Middle frontal gyrus (tissue), 1 donor: Measurements from ENCODE around the gene DOCK8.

Experiments used
- DNase-seq: peaks from one replicate; pipeline ENCODE4 v3.0.0-alpha.2; 2015; ENCODE audit warnings: low spot score; ENCODE audit errors: extremely low spot score

DOCK8 gene

GRCh38 chr9:266228-266627 lies 51.6 kb downstream of the DOCK8 start:
- DNase-seq = no peak

GRCh38 chr9:268616-269015 lies 54.0 kb downstream of the DOCK8 start:
- no peak for DNase-seq

DNA sequence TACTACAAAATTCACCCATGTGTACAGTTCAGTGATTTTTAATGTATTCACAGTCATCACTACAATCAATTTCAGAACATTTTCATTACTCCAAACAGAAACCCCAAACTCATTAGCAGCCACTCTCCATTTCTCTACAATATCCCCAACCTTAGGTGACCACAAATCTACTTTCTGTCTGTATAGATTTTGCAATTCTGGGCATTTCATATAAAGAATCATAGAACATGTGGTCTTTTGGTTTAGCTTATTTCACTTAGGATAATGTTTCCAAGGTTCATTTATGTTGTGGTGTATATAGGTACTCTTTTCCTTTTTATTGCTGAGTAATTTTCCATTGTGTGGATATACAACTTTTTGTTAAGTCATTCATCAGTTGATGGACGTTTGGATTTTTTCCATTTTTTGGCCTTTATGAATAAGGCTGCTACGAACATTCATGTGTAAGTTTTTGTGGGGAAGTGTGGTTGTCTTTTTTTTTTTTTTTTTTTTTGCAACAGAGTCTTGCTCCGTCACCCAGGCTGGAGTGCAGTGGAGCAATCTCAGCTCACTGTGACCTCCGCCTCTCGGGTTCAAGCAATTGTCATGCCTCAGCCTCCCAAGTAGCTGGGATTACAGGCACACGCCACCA lies 54.5 kb downstream of the DOCK8 start:
- DNase-seq = no peak

GRCh38 chr9:270657-271237 lies 56.1 kb downstream of the DOCK8 start:
- DNase-seq = no peak

- no peak for DNase-seq
Observed at GRCh38 chr9:272251-273213, 57.9 kb downstream of the DOCK8 start.

DNA sequence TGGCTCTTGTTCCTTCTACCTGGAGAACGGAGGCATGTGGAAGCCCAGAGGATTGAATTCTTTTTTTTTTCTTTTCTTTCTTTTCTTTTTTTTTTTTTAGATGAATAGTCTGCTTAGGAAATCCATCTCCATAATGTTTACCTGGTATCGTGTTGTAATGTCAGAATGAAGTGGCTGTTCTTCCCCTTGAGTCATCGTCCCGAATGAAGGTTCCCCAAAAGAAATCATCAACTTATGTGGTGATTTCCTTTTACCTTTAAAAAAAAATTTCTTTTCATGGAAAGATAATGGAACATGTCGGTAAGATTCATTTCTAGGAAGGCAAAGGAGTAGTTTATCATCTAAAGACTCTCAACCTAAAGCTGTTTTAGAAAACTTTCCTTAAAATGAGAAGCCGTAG lies 59.7 kb downstream of the DOCK8 start:
- DNase-seq = no peak

- no peak for DNase-seq
Observed at GRCh38 chr9:277601-278295, 63.1 kb downstream of the DOCK8 start.

GRCh38 chr9:278651-279050 lies 64.0 kb downstream of the DOCK8 start:
- no peak for DNase-seq

DNA sequence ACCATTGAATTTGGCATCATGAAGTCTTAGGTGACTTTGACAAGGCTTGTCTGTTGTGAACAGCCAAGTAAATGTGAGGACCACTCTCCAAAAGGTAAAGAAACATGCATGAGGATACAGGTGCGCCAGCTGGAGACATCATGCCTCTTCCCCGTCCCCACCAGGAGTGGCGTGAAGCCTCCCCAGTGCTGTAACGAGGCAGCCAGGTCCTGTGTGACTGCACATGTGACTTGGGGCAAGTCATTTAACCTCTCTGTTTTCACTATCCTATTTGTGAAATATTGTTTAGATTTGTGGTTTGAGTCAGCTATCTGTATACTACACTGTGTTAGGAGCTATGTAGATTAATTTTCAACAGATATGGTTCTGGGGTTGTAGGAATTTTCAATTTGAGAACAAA lies 65.0 kb downstream of the DOCK8 start:
- no peak for DNase-seq

GRCh38 chr9:281741-282645 lies 67.3 kb downstream of the DOCK8 start:
- no peak for DNase-seq

DNA sequence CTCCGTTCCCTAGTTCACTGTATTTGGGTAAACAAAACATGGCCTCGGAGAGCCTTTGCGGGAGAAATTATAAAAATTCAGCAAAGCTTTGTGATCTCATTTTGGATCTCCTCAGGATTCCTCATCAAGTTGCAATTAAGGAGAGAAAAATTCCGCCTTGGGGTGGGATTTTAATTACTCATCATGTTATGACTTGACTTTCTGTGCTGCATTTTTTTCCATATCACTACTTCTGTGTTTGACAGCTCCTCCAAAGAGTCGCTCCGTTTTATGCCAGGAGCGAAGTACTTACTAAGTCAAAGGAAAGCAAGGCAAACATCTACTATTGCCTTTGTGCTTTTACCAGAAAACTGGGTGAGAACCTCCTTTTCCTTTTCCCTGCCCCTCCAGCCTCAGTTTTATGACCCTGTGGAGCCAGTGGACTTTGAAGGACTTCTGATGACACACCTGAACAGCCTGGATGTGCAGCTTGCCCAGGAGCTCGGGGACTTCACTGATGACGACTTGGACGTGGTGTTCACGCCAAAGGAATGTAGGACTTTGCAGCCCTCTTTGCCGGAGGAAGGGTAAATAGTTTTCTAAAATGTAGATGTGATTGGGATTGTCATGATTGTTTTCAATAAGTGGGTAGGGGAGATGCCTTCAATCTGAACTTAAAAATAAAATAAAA lies 71.5 kb downstream of the DOCK8 start:
- DNase-seq = no peak

DNA sequence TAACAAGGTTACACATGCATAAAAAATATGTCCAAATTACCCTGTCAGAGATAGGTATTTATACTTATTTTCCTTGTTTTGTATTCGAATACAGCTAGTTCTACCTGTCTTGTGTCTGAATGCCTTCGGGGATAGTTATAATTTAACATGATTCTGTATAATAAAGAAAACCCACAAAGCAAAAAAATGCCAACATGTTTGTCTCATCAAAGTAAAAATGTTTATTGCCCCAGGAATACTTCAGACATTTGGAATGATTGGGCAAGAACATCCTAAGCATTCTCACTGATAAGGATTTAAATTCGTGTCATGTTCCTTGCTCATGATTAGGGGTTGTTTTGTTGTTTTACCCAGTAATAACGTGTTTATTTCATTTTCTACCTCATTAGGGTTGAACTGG lies 74.5 kb downstream of the DOCK8 start:
- DNase-seq = no peak

DNA sequence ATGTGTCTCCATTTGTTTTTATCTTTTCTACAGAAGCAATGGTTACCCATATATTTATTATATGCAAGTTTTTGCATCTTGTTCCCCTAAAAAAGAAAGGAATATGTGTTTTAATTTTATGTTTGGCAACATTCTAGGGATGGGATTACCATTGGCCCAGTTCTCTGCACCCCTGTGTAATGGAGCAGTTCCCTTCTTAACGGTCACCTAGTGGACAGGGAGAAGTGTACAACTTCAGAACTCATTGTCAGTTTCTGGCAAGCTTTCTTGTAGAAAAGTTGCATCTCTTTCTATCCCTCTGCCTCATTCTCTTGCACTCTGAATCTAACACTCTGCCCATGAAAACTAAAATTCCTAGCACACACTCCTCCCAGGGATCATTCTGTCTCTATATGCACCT lies 78.2 kb downstream of the DOCK8 start:
- no peak for DNase-seq

DNA sequence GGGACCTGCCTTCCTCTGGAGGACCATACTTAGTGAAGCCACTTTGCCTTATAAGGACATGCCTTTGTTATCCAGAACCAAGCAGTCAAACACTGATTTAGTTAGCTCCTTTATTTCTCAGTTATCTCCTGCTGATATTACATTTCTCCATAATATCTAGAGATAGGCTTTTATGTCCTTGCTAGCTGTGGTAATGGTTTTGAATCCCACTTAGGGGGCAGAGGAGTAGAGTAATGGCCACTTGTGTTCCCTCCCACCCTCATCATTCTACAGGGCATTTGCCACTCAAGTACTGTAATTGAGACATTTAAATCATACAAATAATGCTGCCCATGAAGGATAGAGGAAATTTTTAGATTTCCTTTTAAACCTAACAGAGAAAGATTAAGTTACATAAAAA lies 80.9 kb downstream of the DOCK8 start:
- no peak for DNase-seq

- DNase-seq = no peak
Observed at GRCh38 chr9:296411-296810, 81.7 kb downstream of the DOCK8 start.

DNA sequence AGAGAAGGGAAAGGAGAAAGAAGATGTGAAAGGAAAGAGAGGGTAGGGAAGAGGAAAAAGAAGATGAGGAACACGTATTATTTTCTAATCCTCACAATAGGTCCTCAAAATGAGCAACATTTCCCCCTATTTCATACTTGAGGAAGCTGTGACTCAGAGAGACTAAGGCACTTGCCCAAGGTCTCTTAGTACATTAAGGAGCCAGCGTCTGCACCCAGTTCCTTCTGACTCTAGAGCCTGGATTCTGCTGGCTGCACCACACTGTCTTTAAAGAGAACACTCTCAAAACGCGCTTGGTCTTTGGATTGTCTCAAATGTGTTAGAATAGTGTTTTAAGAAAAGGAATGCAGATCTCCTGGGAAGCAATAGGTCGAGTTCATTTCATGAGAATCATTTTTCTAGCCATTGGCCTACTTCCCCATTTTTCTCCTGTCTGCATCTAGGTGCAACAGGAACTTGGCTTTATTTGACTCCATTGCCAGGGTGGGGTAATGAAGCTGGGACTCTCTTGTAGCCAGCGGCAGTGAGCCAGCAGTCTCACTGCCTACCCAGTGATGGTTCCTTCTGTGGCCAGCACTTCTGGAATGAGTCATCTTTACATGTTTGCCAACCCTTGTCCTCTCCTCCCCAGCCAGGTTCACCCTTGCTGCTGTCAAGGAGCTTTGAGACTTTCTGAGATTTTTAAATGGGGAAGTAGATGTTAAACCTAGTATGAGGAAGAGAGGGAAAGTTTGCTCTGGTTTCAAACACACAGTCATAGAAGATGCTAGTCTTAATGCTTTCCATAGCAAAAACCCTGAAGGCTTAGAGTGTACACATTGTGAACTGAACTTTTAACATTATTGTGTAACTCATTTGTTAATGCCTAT lies 82.7 kb downstream of the DOCK8 start:
- DNase-seq = no peak

DNA sequence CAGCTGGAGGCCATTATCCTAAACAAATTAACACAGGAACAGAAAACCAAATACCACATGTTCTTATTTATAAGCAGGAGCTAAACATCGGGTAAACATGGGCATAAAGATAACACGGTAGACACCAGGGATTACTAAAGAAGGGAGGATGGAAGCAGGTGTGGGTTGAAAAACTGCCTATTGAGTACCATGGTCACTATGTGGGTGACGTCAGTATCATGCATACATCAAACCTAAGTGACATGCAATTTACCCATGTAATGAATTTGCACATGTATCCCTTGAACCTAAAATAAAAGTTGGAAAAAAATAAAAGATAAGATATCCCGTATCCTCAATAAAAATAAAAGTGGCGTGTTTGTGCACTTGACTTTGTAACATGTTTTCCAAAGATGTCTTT lies 88.8 kb downstream of the DOCK8 start:
- DNase-seq = no peak

DNA sequence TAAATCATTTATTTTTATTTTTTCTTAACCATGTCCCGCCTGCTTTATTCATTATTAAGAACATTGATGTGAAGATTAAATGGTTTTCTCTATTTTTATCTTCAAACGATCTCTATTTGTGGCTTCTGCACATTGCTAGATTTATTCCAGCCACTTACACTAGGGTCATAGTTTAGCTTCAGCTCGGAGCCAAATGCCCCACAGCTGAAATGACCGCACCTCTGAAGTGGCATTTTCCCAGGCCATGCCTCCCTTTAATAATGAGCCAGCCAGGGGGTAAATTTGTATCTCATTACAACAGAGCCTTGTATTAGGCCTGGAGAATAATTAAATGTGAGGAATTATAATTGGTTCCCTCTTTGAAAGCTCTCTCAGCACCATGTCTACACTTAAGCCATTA lies 89.4 kb downstream of the DOCK8 start:
- DNase-seq = no peak

- DNase-seq = no peak
Observed at GRCh38 chr9:304519-305185, 90.0 kb downstream of the DOCK8 start.
